Measurements from ENCODE around the gene TMEM119.

TMEM119 gene

GRCh38 chr12:108615918-108616317 lies 18.0 kb upstream of the TMEM119 start:
- DNase-seq (ENCODE audit: low read depth): no peak

DNA sequence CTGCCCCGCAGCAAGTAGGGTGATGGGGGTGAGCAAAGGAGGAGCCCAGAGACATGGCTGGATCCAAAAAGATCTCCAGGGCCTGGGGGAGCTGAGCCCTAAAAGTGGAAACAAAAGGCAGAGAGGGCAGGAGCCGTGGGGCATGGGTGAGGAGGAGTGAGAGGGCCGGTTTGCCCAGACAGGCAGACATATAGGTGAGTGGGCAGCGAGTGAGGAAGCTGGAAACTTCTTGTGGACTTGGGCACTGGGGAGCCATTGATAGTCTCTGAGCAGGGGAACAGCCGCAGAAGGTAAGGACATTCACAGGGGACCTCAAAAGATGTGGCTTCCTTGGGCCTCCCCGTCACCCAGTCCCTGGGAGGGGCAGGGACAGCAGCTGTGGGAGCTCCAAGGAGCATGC lies 16.8 kb upstream of the TMEM119 start:
- DNase-seq (ENCODE audit: low read depth): no peak

GRCh38 chr12:108614041-108614440 lies 16.2 kb upstream of the TMEM119 start:
- no peak for DNase-seq (ENCODE audit: low read depth)

DNA sequence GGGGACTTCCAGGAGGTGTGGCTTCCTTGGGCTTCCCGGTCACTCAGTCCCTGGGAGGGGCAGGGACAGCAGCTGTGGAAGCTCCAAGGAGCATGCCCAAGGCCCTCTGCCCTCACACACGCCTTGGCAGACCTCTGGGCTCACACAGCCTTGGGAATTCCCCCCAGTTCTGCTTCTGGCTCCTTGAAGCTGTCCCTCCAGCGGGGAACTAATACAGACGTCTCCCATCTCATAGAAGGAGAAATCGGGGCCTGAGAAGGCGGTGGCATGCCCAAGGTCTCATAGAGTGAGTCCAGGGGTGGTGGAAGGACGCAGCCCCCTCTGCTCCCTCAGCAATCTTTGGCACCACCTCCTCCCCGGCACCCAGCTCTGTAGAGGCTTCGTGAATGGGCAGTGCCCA lies 15.7 kb upstream of the TMEM119 start:
- DNase-seq (ENCODE audit: low read depth): no peak

GRCh38 chr12:108612788-108613282 lies 15.0 kb upstream of the TMEM119 start:
- no peak for DNase-seq (ENCODE audit: low read depth)

GRCh38 chr12:108611884-108612415 lies 14.1 kb upstream of the TMEM119 start:
- peak; percentile 72 for DNase-seq (ENCODE audit: low read depth)

- DNase-seq (ENCODE audit: low read depth): no peak
Observed at GRCh38 chr12:108610856-108611605, 13.1 kb upstream of the TMEM119 start.

GRCh38 chr12:108610336-108610815 lies 12.5 kb upstream of the TMEM119 start:
- DNase-seq (ENCODE audit: low read depth): no peak

DNA sequence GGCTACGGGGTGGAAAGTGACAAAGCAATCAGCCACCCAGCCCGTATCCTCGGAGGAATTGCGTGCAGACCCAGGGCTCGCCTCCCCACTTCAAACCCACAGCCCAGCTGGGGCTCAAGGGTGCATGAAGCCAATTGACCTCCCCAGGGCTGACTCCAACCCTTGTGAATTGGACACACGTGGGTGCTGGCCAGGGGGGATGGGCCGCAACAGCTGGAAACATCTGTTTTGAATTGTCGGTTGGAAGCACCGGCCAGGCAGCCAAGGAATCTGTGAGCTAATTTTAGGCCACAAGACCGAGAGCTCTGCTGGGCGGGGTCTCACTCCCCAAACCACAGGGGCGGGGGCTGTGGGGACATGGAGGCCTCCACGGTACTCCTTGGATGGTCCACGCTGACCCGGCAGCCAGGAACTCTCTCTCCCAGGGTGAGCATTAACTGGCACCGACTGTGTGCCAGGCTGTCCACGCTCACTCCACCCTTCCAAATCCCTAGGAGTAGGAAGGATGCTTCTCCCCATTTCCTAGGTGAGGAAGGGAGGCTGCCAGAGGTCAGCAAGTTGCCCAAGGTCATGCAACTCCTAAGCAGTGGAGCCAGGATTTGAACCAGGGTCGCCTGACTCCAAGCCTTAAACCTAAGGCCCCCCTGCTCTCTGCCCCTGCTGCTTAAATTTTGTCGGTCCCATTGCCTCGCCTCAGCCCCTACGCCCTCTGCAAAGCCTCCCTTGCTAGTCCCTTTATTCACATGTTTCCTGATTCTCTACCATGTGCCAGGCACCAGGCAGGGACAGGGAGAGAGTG lies 11.9 kb upstream of the TMEM119 start:
- peak; percentile 77 for DNase-seq (ENCODE audit: low read depth)

DNA sequence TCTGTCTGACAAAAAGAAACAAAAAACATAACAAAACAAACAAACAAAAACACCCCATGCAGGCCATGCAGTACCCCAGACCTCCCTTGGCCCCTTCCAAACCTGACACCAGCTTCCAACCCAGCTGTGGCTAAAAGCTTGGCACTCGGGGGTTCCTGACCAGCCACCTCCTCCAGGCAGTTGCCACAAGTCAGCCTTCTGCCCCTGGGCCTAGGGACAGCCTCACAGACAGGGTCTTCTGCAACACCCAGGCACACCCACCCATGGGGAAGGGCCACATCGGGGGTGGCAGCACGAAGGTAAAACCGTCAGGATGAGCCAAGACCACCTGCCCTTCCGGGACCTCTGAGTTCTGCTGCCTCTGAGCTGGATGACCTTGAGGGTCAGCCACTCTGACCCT lies 10.7 kb upstream of the TMEM119 start:
- DNase-seq (ENCODE audit: low read depth): no peak

GRCh38 chr12:108607981-108608600 lies 10.2 kb upstream of the TMEM119 start:
- DNase-seq (ENCODE audit: low read depth): no peak

DNA sequence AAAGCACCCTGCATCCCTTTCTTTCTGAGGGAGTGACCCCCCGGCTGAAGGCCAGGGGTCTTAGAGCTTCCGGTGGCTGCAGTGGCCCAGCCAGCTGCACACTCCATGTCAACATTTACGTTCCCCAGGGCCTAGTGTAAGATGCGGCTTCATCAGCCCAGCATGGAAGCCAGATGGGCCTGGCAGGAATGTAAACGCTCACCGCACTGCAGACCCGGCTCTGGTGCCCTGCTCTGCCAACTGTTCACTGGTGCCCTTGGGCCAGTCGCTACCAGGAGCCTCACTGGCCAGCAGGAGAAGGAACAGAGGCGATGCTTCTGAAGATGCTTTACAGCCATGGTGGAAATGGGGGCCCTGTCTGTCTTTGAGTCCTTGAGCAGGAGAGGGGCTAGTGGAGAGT lies 8.6 kb upstream of the TMEM119 start:
- no peak for DNase-seq (ENCODE audit: low read depth)

GRCh38 chr12:108605690-108606406 lies 8.0 kb upstream of the TMEM119 start:
- DNase-seq (ENCODE audit: low read depth): no peak

DNA sequence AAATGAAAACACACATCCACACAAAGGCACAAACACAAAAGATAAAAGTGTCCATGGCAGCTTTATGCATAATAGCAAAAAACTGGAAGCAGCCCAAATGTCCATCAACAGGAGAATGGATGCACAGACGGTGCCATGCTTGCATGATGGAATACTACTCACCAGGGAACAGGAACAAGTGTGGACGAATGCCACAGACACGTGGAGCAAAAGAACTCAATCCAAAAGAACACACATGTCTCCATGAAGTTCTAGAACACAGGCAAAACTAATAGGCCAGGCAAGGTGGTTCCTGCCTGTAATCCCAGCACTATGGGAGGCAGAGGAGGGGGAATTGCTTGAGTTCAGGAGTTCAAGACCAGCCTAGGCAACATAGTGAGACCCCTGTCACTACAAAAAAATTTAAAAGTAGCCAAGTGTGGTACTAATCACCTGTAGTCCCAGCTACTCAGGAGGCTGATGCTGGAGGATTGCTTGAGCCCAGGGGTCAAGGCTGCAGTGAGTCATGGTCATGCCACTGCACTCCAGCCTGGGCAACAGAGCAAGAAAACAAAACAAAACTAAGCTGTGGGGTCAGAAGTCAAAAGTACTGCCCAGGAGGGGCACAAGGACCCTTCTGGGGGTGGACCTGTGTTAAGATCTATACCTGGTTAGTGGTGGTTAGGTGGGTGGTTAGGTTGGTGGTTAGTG lies 7.3 kb upstream of the TMEM119 start:
- DNase-seq (ENCODE audit: low read depth): no peak

DNA sequence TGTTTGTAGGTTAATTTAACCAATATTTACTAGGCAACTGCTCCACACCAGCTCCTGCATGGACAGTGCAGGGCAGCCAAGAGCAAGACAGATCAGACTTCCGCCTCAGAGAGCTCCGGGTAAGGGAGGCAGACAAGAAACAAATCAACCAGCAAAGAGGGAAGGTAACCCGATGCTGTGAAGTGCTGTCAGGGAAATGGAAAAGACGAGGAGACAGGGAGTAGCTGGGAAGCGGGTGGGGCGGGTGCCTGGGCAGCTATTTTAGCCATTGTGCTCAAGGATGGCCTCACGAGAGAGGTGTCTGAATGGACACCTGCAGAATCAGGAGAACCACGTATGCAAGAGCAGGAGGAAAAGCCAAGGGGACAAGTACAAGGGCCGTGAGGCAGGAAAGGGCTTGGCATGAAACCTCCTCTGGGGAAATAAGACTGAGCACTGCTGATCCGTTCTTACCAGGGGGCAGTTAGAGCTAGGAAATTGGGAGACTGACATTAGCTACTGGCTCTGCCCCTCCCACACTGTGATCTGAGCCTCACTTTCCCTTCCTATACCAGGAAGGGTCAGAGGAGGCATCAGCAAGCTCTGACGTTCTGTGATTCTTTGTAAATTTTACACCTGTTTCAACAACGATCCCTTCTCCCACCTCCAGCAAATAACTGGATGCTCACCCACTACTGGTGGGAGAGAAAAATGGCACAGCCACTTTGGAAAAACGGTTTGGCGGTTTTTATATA lies 6.5 kb upstream of the TMEM119 start:
- no peak for DNase-seq (ENCODE audit: low read depth)

GRCh38 chr12:108603743-108604142 lies 5.9 kb upstream of the TMEM119 start:
- no peak for DNase-seq (ENCODE audit: low read depth)

GRCh38 chr12:108602976-108603704 lies 5.3 kb upstream of the TMEM119 start:
- DNase-seq (ENCODE audit: low read depth): no peak

GRCh38 chr12:108602209-108602705 lies 4.4 kb upstream of the TMEM119 start:
- DNase-seq (ENCODE audit: low read depth): no peak

- no peak for DNase-seq (ENCODE audit: low read depth)
Observed at GRCh38 chr12:108600702-108601007, 2.8 kb upstream of the TMEM119 start.

Data from GM04504 (cell line).